Esophagus squamous epithelium (tissue), 5 donors: ENCODE data around the gene KLHL29. TPM values are rescaled to one million over a fixed set of nuclear protein-coding genes. Genes with fewer than 3 reads are reported as not detected.

Source experiments
- DNase-seq: peaks from one replicate; lab custom pipeline; 2025; lab: John Stamatoyannopoulos, UW
- H3K27ac ChIP-seq, 4 donors: fragments of 200-600 bp; sonication (generic); one replicate each; pipeline ENCODE4 v1.5.1; 2016 to 2019; ENCODE audit warnings: mild to moderate bottlenecking in 1 of 4
- H3K27me3 ChIP-seq, 4 donors: fragments of 200-600 bp; sonication (generic); 1 replicate in 3 of 4; 2 replicates in 1 of 4; pipeline versions ENCODE4 v1.5.1 to v1.6.0; 2017 to 2021; ENCODE audit warnings: antibody characterized with exemption in 1 of 4
- H3K36me3 ChIP-seq, 3 donors: fragments of 200-600 bp; sonication (generic); one replicate each; pipeline ENCODE4 v1.5.1; 2016 to 2019
- H3K4me1 ChIP-seq, 3 donors: fragments of 200-600 bp; sonication (generic); one replicate each; pipeline ENCODE4 v1.5.1; 2017 to 2019
- H3K4me3 ChIP-seq, 4 donors: fragments of 200-600 bp; sonication (generic); 1 replicate in 3 of 4; 2 replicates in 1 of 4; pipeline ENCODE4 v1.5.1; 2016 to 2019; ENCODE audit warnings: mild to moderate bottlenecking in 2 of 4, moderate library complexity in 1 of 4
- H3K9me3 ChIP-seq, 3 donors: fragments of 200-600 bp; sonication (generic); one replicate each; pipeline ENCODE4 v1.5.1; 2016 to 2019
- CTCF ChIP-seq, 6 experiments: fragments of 450-650 bp in 4 of 6; fragments of 200-600 bp in 2 of 6; sonication (generic) in 2 of 6; IDR thresholded peaks; one replicate each; pipeline ENCODE4 v1.5.1; 2016 to 2019; ENCODE audit warnings: antibody characterized with exemption in 6 of 6, mild to moderate bottlenecking in 4 of 6, moderate library complexity in 4 of 6
- POLR2A ChIP-seq, 4 donors: fragments of 450-650 bp; IDR thresholded peaks; one replicate each; pipeline ENCODE4 v1.6.1; 2017; ENCODE audit warnings: antibody characterized with exemption in 4 of 4, mild to moderate bottlenecking in 4 of 4, moderate library complexity in 3 of 4
- WGBS, 2 donors: methylation state at CpG; one replicate each; pipeline ENCODE4 v1.1.5; 2018; 5-methylcytosine and 5-hydroxymethylcytosine counted together
- intact Hi-C: fragments of 100-400 bp; cut with DNase I; formaldehyde crosslinking; loops from one replicate; pipeline ENCODE4 v1.15.0; 2022
- total RNA-seq, 4 donors: library from RNA; depleted of rRNA; stranded (reverse); fragments of >200 nt; gene quantifications; one replicate each; pipeline ENCODE4 v1.1.0, GENCODE V29; 2016
- donor health status: DM: yes; HTN: yes; CAD: no.

The KLHL29 gene
- total RNA-seq, 4 donors from 2014 or later: 3.4 to 11.8 (median 5.9) TPM

- DNase-seq: no peak
- TF ChIP-seq CTCF (IDR thresholded peaks at IDR 0.05) (no peak), POLR2A (IDR thresholded peaks at IDR 0.05) (no peak)
- peaks cover 0 to 90% (median 0%) of the 10 kb centered on the region in 3 donors for H3K36me3 ChIP-seq
- H3K4me3 ChIP-seq: no peak overlapping the region
- intact Hi-C loops: no loop called here
- no peaks in the 10 kb centered on the region for H3K27me3 ChIP-seq
- 92 to 93% methylated on average over 6 to 7 of the region's 28 CpGs for WGBS, 2 donors
- no peak overlapping the region for H3K27ac ChIP-seq
- no peaks in the 10 kb centered on the region for H3K9me3 ChIP-seq
- H3K4me1 ChIP-seq: peaks cover 0 to 10% (median 2%) of the 10 kb centered on the region in 3 donors
Observed at GRCh38 chr2:23692851-23693605, 308.0 kb downstream of the KLHL29 start.

- H3K4me1 ChIP-seq: peaks cover 0 to 16% (median 5%) of the 10 kb centered on the region in 3 donors
- H3K27ac ChIP-seq: no peak overlapping the region
- no peak for TF ChIP-seq CTCF (IDR thresholded peaks at IDR 0.05)
- no peak for TF ChIP-seq POLR2A (IDR thresholded peaks at IDR 0.05)
- no peak for DNase-seq
- no peaks in the 10 kb centered on the region for H3K9me3 ChIP-seq
- peaks cover 0 to 93% (median 0%) of the 10 kb centered on the region in 3 donors for H3K36me3 ChIP-seq
- no peaks in the 10 kb centered on the region for H3K27me3 ChIP-seq
- intact Hi-C loops: no loop called here
- H3K4me3 ChIP-seq: no peak overlapping the region
- WGBS, 2 donors: 83 to 100% methylated on average over 1 to 4 of the region's 5 CpGs
Observed at GRCh38 chr2:23693606-23693951, 308.6 kb downstream of the KLHL29 start.

GRCh38 chr2:23694058-23695045 is 309.4 kb downstream of the KLHL29 start:
- H3K4me3 ChIP-seq: no peak overlapping the region
- intact Hi-C loops: no loop called here
- TF ChIP-seq POLR2A (IDR thresholded peaks at IDR 0.05) (no peak), CTCF (IDR thresholded peaks at IDR 0.05) (no peak)
- H3K27me3 ChIP-seq: no peaks in the 10 kb centered on the region
- H3K36me3 ChIP-seq: peaks cover 0 to 91% (median 0%) of the 10 kb centered on the region in 3 donors
- H3K27ac ChIP-seq: no peak overlapping the region
- peaks cover 7 to 23% (median 7%) of the 10 kb centered on the region in 3 donors for H3K4me1 ChIP-seq
- no peaks in the 10 kb centered on the region for H3K9me3 ChIP-seq
- no peak for DNase-seq
- 80 to 84% methylated on average over 19 to 21 of the region's 21 CpGs for WGBS, 2 donors

GRCh38 chr2:23695214-23695889 is 310.4 kb downstream of the KLHL29 start:
- no peak for DNase-seq
- Histone ChIP-seq H3K4me1 (peaks cover 7 to 23% (median 7%) of the 10 kb centered on the region in 3 donors), H3K36me3 (peaks cover 0 to 91% (median 0%) of the 10 kb centered on the region in 3 donors), H3K27me3 (no peaks in the 10 kb centered on the region), H3K4me3 (no peak overlapping the region), H3K27ac (no peak overlapping the region), H3K9me3 (no peaks in the 10 kb centered on the region)
- intact Hi-C loops: no loop called here
- 92 to 95% methylated on average over 7 to 22 of the region's 24 CpGs for WGBS, 2 donors
- TF ChIP-seq CTCF (IDR thresholded peaks at IDR 0.05) (no peak), POLR2A (IDR thresholded peaks at IDR 0.05) (no peak)
